ENCODE results near the gene XIRP2.

DNA sequence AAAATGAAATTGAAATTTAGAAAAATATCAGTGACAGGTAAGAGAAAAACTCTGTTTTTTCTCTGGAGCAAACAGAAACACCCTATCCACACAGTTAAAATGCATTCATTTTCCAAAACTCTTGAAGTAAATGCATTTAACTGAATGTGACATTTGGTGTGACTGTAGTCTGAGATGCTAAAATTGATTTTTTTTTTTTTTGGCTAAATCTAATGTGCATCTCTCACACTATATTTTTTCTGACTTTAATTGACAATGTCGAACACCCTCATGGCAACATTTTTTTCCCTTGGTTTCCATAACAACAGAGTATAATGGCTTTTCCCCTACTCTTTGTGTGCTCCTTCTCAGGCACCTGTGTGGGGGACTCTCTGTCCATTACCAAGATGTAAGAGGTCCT, 366.4 kb downstream of the XIRP2 start:
- TF ChIP-seq, protein P1, sequence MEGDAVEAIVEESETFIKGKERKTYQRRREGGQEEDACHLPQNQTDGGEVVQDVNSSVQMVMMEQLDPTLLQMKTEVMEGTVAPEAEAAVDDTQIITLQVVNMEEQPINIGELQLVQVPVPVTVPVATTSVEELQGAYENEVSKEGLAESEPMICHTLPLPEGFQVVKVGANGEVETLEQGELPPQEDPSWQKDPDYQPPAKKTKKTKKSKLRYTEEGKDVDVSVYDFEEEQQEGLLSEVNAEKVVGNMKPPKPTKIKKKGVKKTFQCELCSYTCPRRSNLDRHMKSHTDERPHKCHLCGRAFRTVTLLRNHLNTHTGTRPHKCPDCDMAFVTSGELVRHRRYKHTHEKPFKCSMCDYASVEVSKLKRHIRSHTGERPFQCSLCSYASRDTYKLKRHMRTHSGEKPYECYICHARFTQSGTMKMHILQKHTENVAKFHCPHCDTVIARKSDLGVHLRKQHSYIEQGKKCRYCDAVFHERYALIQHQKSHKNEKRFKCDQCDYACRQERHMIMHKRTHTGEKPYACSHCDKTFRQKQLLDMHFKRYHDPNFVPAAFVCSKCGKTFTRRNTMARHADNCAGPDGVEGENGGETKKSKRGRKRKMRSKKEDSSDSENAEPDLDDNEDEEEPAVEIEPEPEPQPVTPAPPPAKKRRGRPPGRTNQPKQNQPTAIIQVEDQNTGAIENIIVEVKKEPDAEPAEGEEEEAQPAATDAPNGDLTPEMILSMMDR (IDR thresholded peaks at IDR 0.05) = no peak
- no peak for TF ChIP-seq POLR2A (IDR thresholded peaks at IDR 0.05)
